ENCODE data around the gene PEX11G. TPM values are rescaled to one million over a fixed set of nuclear protein-coding genes. Genes with fewer than 3 reads are reported as not detected.

The PEX11G gene
- total and polyA plus RNA-seq, 2 of the 8 experiments (the other 6 are each of a cell fraction or from before 2014, with no cell fraction given): 2.1 to 4.3 TPM

- TF ChIP-seq HDAC2 (IDR thresholded peaks at IDR 0.05; ENCODE audit: borderline replicate concordance in 1 of 2, low read depth in 2 of 2, low read length in 2 of 2): peak in 1 of 2 experiments; percentile 60; a peak in 1 of 4 replicates
- TF ChIP-seq ATF2 (IDR thresholded peaks at IDR 0.05; ENCODE audit: low read length): no peak
- peak in 1 of 3 experiments; percentile 9; a peak in 2 of 4 replicates for TF ChIP-seq CTCF (IDR thresholded peaks at IDR 0.05; ENCODE audit: control extremely low read depth in 1 of 3, insufficient read depth in 1 of 3, low read depth in 1 of 3, low read length in 3 of 3)
- TF ChIP-seq JUND (IDR thresholded peaks at IDR 0.05; ENCODE audit: low read length): no peak
- no peak for TF ChIP-seq MAX (IDR thresholded peaks at IDR 0.05)
- no peak for TF ChIP-seq RXRA (IDR thresholded peaks at IDR 0.05; ENCODE audit: insufficient read depth, low read depth, low read length)
- no peak for TF ChIP-seq CHD2 (IDR thresholded peaks at IDR 0.05; ENCODE audit: low read length)
- no peak for TF ChIP-seq SIRT6 (IDR thresholded peaks at IDR 0.05; ENCODE audit: low read length)
- TF ChIP-seq E2F6 (IDR thresholded peaks at IDR 0.05): no peak
- TF ChIP-seq BCL11A (IDR thresholded peaks at IDR 0.05; ENCODE audit: low read depth in 2 of 2, low read length in 2 of 2): no peak
- TF ChIP-seq TCF12 (IDR thresholded peaks at IDR 0.05; ENCODE audit: low read depth, low read length): no peak
- no peak for TF ChIP-seq CBX5 (IDR thresholded peaks at IDR 0.05; ENCODE audit: low read depth, low read length)
- no peak for TF ChIP-seq SRF (IDR thresholded peaks at IDR 0.05; ENCODE audit: low read depth, low read length)
- no peak for TF ChIP-seq JUN (IDR thresholded peaks at IDR 0.05; ENCODE audit: low read depth, low read length)
- no peak for TF ChIP-seq SP4 (IDR thresholded peaks at IDR 0.05; ENCODE audit: low read length)
- no peak for TF ChIP-seq TAF7 (optimal IDR thresholded peaks at IDR 0.05; ENCODE audit: borderline replicate concordance, low read depth, low read length)
Observed at GRCh38 chr19:7534531-7535046, 45.8 kb upstream of the PEX11G start (continued).
